Prostate gland (tissue), 2 donors: ENCODE results near the gene FBXO17.

Experiments
- CTCF ChIP-seq, 4 experiments: fragments of 200-600 bp in 2 of 4; fragments of 450-650 bp in 2 of 4; sonication (generic) in 2 of 4; IDR thresholded peaks; 1 replicate in 3 of 4; 2 replicates in 1 of 4; pipeline ENCODE4 v1.5.1; 2016 to 2019; ENCODE audit warnings: antibody characterized with exemption in 4 of 4, mild to moderate bottlenecking in 2 of 4, moderate library complexity in 2 of 4
- POLR2A ChIP-seq: fragments of 450-650 bp; IDR thresholded peaks from one replicate; pipeline ENCODE4 v1.6.1; 2016; ENCODE audit warnings: antibody characterized with exemption, mild to moderate bottlenecking
- POLR2AphosphoS5 ChIP-seq: sonication (generic); formaldehyde crosslinking; IDR thresholded peaks from one replicate; pipeline ENCODE4 v1.6.1; 2017; ENCODE audit warnings: antibody characterized with exemption

- no peak for TF ChIP-seq POLR2A
- TF ChIP-seq CTCF (IDR thresholded peaks at IDR 0.05) = no peak
- TF ChIP-seq POLR2AphosphoS5 = no peak
These were observed 61.6 kb downstream of the FBXO17 start for GRCh38 chr19:38913958-38914357.
